Epithelial cell of prostate (primary cell): ENCODE measurements around the gene CCKAR.

ENCODE experiments used
- DNase-seq: peaks from one replicate; pipeline ENCODE4 v3.0.0-alpha.2; 2011; ENCODE audit warnings: low read depth, low spot score
- H3K27ac ChIP-seq: fragments of 450-650 bp; 2 replicates; pipeline ENCODE4 v1.5.1; 2017; ENCODE audit warnings: mild to moderate bottlenecking

CCKAR gene

GRCh38 chr4:26491449-26492170 lies 1.3 kb upstream of the CCKAR start:
- DNase-seq = no peak
- no peak overlapping the region for H3K27ac ChIP-seq

GRCh38 chr4:26490960-26491284 lies 638 bp upstream of the CCKAR start:
- H3K27ac ChIP-seq = no peak overlapping the region
- DNase-seq = no peak

GRCh38 chr4:26489101-26489985 lies 941 bp downstream of the CCKAR start:
- no peak for DNase-seq
- H3K27ac ChIP-seq = no peak overlapping the region

GRCh38 chr4:26485684-26486083 lies 4.6 kb downstream of the CCKAR start:
- no peak overlapping the region for H3K27ac ChIP-seq
- no peak for DNase-seq

- DNase-seq = no peak
- no peak overlapping the region for H3K27ac ChIP-seq
These were observed 5.8 kb downstream of the CCKAR start for GRCh38 chr4:26484516-26484915.

GRCh38 chr4:26484032-26484515 lies 6.2 kb downstream of the CCKAR start:
- H3K27ac ChIP-seq = no peak overlapping the region
- no peak for DNase-seq

- no peak for DNase-seq
- H3K27ac ChIP-seq = no peak overlapping the region
These were observed 7.5 kb downstream of the CCKAR start for GRCh38 chr4:26482508-26483462.

- DNase-seq = no peak
- H3K27ac ChIP-seq = no peak overlapping the region
These were observed 12.0 kb downstream of the CCKAR start for GRCh38 chr4:26478330-26478729.

- no peak overlapping the region for H3K27ac ChIP-seq
- DNase-seq = no peak
These were observed 13.7 kb downstream of the CCKAR start for GRCh38 chr4:26476545-26476944.

- no peak overlapping the region for H3K27ac ChIP-seq
- DNase-seq = no peak
These were observed 14.6 kb downstream of the CCKAR start for GRCh38 chr4:26475716-26476115.

GRCh38 chr4:26474551-26474950 lies 15.7 kb downstream of the CCKAR start:
- no peak overlapping the region for H3K27ac ChIP-seq
- no peak for DNase-seq

- no peak for DNase-seq
- no peak overlapping the region for H3K27ac ChIP-seq
These were observed 16.4 kb downstream of the CCKAR start for GRCh38 chr4:26473893-26474292.

- no peak for DNase-seq
- no peak overlapping the region for H3K27ac ChIP-seq
These were observed 18.4 kb downstream of the CCKAR start for GRCh38 chr4:26471890-26472289.

GRCh38 chr4:26468977-26469376 lies 21.3 kb downstream of the CCKAR start:
- no peak for DNase-seq
- H3K27ac ChIP-seq = no peak overlapping the region

GRCh38 chr4:26468283-26468949 lies 21.9 kb downstream of the CCKAR start:
- DNase-seq = no peak
- H3K27ac ChIP-seq = no peak overlapping the region

GRCh38 chr4:26467724-26468123 lies 22.6 kb downstream of the CCKAR start:
- no peak overlapping the region for H3K27ac ChIP-seq
- DNase-seq = no peak

- DNase-seq = no peak
- H3K27ac ChIP-seq = no peak overlapping the region
These were observed 23.6 kb downstream of the CCKAR start for GRCh38 chr4:26466578-26467270.

GRCh38 chr4:26464420-26465095 lies 25.7 kb downstream of the CCKAR start:
- DNase-seq = no peak
- H3K27ac ChIP-seq = no peak overlapping the region

- no peak for DNase-seq
- H3K27ac ChIP-seq = no peak overlapping the region
These were observed 26.9 kb downstream of the CCKAR start for GRCh38 chr4:26463386-26463785.
